ENCODE measurements around the gene CRTAC1. TPM values are rescaled to one million over a fixed set of nuclear protein-coding genes. Genes with fewer than 3 reads are reported as not detected.

The CRTAC1 gene
- total RNA-seq, 1 experiment from 2014 or later: not detected

DNA sequence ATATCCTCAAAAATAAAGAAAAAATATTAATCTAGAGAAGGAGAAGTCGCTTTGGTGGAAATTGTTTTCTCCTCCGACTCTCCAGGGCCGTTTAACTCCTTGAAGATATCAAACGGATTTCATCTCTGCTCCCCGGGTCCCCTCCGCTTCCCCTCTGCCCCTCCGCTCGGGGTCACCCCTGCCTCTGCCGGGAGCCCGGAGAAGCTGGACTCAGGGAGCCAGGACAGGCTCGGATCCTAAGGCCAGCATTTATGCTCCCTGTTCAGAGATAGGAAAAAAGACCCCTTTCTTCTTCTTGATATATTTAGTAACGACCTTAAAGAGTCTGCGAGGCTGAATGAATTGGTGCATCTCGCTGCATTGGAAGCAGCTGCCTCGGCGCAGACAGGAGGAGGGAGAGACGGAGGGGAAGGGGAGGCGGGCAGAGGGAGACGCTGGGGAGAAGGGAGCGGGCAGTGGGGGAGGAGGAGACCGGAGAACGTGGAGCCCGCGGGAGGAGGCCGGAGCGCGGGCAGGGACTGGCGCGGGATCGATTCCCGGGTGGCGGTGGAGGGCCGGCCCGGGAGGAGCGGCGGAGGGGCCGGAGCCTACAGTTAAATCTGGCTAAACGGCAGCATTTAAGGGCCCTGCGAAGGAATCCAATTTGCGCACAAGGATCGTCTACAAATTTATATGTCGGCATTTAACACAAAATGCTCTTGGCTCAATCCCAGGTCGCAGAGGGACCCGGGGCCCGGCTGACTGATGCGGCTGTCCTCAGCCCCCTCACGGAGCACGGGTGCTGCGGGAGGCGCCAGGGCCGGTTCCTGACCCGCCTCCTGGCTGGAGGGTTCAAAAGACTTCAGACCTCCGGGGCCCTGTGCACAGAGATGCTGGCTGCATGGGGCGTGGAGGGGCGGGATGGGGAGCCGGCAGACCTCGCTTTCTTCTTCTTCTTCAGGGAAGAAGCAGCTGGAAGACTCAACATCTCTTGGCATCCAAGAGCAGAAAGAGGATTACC is 55.6 kb downstream of the CRTAC1 start:
- no peak for DNase-seq (ENCODE audit: low read depth)

DNA sequence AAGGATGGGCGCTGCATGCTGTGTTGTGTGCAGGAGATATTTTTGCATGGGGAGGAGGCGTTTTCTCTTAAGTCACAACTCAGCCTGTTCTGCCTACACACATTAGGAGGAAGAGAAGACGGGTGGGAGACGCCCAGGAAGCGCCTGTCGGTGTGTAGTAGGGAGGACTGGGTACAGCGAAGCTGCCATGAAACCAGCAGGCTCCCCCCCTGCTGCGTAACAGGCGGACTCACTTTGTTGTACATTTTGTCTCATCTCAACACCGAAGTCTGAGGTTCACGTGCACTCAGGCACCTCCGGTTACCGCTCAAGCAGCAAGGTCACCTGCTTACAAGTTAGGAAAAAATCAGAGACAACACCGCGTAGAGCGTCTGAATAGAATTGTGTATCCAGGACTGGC is 56.3 kb downstream of the CRTAC1 start:
- no peak for DNase-seq (ENCODE audit: low read depth)

DNA sequence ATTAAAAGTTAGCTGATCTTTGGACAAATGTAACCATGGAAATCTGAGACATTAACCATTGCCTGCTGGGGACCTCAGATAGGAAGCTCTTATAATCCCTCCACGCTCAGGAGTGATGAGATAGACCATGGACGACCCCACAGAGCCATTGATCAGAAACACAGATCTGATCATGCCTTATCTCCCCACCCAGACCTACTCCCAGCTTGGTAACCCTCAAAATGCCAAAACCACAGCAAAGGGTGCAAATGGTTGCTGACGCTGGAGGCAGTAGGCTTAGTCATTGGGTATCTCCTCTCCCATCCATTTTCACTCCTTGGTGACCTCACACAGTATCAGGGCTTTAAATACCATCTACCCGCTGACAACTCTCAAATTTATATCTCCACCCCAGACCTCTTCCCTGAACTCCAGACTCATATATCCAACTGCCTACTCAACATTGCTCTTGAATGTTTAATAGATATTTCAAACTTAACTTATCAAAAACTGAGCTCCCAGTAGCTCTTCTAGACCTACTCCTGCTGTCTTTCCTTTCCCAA is 60.8 kb downstream of the CRTAC1 start:
- no peak for DNase-seq (ENCODE audit: low read depth)

DNA sequence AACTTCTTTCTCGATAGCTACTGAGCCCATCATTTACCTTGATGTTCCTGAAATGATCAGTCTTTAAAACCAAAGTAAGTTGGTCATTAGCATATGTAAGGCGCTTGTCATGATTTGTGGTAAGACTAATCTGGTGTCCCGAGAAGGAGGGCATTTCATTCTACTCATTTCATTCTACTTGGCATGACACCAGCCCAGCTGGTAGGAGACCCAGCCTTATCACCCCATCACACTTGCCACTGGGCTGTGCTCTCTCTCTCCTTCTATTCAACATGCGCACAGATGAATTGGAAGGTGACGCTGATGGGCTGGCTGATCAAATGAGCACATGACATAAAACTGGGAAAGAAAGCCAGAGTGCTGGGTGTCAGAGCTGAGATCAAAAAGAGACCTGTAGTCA is 65.7 kb downstream of the CRTAC1 start:
- no peak for DNase-seq (ENCODE audit: low read depth)

DNA sequence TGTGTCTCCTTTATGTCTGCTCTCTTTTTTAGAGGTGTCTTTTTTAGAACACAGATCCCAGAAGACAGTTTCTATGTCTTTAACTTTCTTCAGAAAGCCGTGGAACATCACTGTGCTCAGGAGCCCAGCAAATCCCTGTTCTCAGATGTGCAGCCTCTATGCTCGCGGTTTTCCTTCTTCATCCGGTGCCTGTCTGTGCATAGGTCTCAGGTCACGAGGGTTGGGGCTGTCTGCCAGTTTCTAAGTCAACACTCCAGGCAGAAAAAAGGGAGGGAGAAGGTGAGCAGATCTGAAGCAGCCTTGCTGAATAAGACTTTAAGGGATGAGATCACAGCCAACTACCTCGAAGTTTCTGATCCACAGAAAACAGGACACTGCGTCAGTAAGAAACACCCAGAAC is 68.5 kb downstream of the CRTAC1 start:
- no peak for DNase-seq (ENCODE audit: low read depth)

DNA sequence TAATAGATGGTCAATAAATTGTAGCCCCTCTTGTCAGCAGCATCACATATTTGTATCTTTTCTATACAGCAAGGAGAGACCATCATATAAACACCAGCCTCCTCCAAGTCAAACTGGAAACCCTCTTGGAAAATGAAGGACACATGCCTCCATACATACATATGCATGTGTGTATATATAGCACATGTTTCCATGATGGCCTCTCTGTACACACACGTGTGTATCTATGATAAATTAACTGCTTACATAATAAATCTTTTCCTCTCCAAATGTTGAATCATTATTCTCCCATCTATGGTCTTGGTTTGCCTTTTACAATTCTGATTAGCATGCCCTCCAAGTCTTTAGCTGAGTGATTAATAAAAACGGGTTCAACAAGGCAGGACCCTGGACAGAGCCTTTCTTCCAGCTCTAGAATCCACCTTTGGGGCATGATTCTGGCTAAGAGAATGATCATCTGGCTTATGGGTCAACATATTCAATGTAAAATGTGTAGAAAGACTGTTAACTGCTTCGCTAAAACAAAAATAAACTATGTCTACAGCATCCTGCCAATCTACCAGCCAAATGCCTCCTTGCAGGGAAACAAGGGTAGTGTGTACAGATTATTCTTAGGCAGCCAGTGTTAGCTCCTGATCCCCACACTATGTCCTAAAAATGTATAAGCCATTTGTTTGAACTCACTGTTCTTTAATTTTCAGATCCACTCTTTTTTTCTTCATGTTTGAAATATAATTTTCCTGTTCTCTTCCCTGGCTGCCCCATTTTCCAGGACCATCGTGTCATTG is 70.0 kb downstream of the CRTAC1 start:
- no peak for DNase-seq (ENCODE audit: low read depth)

DNA sequence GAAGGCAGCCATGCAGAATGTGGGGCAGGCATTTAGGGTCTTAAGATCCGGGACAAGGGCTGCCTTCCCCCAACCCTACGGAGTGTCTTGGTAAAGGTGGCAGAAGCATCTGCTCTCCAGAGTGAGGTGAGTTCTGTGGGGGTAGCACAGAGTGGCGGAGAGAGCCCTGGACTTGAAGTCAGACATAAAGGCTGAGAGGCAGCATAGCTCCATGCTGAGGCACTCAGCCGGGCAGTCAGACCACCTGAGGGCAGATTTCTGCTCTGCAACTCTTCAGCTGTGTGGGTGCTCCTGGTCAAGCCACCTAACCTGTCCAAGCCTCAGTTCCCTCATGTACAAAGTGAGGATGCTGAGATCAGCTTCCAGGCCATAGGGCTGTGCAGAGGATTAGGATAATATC is 81.0 kb downstream of the CRTAC1 start:
- no peak for DNase-seq (ENCODE audit: low read depth)

DNA sequence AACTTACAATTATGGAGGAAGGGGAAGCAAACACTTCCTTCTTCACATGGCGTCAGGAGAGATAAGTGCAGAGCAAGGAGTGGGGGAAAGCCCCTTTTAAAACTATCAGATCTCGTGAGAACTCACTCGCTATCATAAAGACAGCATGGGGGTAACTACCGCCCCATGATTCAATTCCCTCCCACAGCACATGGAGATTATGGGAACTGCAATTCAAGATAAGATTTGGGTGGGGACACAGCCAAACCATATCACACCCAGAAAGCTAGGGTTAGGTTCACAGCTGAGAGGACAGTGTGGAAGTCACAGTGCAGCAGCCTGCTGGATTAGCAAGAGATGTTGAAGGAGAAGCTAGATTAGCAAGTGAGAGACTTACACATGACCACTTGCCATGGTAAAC is 81.6 kb downstream of the CRTAC1 start:
- no peak for DNase-seq (ENCODE audit: low read depth)

DNA sequence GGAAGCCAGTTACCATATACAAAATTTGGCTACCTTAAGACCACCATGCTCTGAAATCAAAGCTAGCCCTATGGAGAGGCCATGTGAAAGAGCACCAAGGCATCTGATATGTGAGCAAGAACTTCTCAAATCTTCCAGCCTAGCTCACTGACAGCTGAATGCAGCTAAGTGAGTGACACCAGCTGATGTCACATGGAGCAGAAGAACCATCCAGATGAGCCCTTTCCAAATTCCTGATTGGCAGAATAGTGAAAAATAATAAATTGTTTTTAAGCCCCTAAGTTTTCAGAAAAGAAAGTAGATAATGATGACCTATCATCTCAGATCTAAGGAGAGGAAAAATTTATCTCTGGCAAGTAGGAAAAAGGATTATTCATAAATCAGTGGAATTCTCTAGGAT is 85.6 kb downstream of the CRTAC1 start:
- DNase-seq (ENCODE audit: low read depth): no peak

DNA sequence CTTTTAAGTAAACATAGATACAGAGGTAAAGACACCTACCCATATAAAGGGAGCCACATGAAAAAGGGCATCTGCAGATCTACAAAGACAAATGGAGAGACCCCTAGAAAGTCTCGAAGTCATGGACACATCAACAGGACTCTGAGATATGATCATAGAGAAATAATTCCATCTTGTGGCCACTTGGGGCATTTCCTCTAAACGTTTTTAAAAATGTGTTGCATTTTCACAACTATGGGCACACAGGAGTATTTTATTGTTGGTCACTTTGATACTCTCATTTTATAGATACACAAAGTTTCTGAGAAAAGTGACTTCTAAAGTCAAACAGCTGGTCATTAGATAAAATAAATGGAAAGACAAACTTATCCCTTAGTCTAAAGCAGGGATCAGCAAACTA is 87.1 kb downstream of the CRTAC1 start:
- no peak for DNase-seq (ENCODE audit: low read depth)

DNA sequence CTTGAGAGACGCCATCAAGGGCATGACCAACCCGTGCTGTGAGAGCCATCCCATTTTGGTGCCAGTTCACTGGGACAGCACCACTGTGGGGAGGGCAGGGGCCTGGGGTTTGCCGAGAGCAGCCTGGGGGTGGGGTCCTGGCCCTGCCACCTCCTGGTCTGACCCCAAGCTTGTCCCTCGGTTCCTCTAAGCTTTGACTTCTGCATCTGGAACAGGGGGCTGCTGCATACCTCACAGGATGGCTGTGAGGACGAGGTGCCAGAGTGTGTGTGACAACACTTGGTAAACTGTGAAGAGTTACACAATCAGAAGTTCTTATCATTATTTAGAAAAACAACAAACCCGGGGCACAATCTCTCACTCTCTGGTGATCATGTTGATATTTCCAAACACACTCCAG is 89.9 kb downstream of the CRTAC1 start:
- DNase-seq (ENCODE audit: low read depth): no peak

DNA sequence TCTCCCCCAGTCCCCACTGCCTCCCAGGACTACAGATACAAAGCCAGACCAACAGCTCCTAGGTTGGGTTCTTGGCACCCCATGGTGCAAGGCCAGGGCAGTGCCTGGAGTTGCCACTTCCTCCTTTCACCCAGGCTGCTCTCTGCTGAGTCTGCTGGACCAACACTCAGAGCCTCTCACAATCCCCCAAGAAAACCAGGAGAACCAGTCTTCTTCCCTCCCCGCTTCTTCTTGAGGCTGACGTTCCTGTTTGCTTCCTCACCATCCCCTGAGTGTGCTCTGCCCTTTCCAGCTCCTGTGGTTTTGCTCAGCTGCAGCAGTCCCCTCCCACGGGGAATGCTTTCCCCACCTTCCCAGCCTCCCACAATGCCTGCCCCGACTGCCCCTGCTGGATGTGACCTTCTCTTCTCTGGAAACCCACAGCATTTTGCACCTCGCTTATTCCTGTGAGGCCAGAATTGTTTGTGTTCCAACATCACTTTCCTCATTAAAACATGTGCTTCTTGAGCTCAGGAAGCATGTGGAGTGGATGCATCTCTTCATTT is 90.9 kb downstream of the CRTAC1 start:
- no peak for DNase-seq (ENCODE audit: low read depth)

DNA sequence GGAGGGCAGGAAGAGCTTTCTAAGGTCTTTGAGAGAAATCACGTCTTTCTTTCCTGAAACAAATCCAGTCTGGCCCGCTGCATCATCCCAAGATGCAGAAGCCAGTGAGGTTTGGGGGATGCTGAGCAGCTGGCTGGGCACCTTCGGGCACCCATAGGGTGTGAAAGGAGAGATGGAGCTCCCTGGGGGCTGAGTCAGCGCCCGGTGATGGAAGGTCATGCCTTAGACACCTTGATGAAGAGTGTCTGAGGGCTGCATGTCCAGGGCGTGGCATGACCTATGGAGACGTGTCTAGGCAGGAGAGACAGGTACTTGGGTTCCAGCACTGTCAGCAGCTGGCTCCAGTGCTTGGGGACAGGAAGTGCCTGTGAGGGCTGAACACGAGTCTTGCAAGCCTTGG is 92.5 kb downstream of the CRTAC1 start:
- DNase-seq (ENCODE audit: low read depth): no peak

DNA sequence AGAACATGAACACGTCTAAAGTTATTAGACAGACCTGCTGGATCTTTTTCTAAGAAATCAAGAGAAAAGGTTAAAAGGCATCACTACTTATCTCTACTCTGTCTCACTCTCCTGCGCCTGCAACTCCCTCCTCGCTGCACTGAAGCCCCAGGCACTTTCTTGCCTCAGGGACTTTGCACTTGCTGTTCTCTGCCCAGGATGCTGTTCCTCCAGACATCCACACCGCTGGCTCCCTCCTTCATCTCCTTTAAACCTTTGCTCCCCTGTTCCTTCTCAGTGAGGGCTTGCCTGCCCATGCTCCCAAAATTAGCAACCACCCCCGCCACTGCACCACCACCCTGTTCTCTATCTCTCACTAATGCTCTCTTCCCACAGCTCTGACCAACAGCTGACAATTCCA is 93.4 kb downstream of the CRTAC1 start:
- no peak for DNase-seq (ENCODE audit: low read depth)

DNA sequence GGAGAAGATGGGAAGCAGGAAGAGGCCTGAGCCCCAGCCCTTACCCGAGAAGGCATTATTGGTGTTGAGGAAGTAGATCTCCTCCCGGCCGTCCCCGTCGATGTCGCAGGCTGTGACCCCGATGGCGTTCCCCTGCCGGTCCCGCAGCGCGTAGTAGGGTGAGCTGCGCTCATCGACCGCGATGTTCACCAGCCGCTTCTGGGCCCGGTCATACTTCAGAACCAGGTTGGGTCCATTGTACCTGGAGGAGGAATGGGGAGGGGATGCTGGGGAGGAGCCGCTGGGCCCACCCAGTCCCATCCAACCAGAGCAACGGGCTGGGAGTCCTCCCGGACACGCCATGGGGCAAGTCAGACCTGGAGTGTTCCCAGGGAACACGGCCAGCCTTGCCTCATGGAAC is 94.3 kb downstream of the CRTAC1 start:
- no peak for DNase-seq (ENCODE audit: low read depth)

DNA sequence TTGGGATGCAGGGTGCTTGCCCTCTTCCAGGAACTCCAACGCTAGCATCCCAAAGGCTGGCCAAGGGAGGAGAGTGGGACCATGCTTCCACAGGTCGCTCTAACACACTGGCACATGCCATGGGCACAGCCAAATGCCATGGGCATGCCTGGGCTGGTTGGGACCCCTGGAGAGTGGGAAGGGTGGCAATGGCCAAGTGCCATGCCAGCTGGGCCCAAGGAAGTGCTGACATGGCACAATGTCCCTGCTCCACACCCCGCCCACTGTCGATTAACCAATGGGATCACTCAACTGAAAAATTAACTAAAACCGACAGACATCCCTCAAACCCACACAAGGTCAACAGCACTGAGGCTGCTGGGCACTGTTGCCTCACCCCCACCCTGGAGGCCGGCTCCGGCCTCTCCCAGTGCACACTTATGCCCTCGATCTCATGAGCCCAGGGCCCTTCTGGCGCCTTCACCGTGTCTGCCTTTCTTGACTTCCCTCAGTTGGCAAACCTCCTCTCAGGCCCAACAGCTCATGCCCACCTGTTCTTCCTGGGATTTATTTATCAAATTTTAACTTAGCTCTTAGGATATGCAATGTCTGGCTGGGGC is 97.4 kb downstream of the CRTAC1 start:
- DNase-seq (ENCODE audit: low read depth): no peak

DNA sequence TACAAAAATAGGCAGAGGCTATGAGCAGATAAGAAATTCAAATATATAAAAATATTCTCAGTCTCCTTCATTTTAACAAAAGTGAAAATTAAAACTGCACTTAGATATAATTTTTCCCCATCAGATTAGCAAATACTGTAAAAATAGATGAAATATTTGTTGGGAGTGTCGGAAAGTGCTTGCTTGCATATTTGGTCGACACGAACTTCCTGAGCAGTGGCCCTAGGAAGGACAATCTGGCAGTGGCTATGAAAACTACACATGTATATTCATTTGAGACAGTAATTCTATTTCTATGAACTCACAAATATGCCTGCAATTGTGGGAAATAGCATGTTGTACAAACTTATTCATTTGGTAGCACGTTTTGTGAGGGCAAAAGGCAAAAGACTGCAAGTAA is 99.4 kb downstream of the CRTAC1 start:
- no peak for DNase-seq (ENCODE audit: low read depth)

DNA sequence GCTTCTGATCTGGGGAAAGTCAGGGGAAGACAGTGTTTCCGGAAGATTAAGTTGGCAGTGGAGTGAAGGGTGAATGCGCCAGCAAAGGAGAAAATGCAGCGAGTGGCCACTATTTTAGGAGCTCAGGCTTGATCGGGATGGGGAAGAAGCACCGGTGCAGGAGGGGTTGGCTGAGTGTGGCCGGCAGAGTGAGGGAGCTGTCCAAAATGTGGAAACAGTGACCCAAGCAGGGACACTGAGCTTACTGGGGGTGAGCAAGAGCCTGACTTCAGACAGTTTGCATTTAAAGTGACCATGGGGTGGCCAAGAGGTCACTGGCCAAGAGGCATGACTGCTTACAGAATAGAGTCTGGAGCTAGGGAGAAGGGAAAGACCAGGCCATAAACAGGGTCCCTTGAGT is 101.5 kb downstream of the CRTAC1 start:
- no peak for DNase-seq (ENCODE audit: low read depth)

DNA sequence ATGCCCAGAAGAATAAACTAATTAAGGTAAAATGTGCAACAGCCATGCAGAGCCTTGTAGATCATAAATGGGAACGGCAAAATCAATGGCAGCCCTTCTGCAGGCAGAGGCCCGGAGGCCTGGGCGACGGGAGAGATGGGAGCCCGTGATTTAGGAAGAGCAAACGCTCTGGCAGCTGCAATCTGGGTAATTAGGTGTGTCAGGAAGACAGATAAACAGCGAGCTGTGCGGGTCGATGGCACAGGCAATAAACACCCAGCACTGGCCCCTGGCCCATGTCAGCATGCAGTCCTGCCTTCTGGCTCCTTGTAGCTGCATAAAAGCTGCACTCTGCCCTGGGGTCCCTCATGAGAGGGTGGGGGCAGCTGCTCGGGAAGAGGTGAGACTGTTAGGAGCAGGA is 102.8 kb downstream of the CRTAC1 start:
- DNase-seq (ENCODE audit: low read depth): no peak

DNA sequence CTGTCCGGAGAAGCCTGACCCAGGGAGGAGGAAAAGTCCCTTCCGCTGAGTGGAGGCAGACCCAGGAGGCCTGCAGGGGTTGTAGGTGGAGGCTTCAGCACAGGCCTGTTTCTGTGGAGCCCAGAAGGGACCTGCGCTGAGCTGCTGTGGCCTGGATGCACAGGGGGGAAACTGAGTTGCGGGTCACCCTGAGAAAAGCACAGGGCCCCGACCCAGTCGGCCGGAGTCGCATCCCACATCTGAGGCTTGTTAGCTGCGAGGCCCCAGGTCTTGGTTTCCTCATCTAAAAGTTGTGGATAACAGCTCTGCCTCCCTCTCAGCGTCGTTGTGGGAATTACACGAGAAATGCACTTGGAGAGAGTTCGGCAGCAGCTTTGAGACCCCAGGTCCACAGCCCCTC is 104.4 kb downstream of the CRTAC1 start:
- DNase-seq (ENCODE audit: low read depth): no peak

DNA sequence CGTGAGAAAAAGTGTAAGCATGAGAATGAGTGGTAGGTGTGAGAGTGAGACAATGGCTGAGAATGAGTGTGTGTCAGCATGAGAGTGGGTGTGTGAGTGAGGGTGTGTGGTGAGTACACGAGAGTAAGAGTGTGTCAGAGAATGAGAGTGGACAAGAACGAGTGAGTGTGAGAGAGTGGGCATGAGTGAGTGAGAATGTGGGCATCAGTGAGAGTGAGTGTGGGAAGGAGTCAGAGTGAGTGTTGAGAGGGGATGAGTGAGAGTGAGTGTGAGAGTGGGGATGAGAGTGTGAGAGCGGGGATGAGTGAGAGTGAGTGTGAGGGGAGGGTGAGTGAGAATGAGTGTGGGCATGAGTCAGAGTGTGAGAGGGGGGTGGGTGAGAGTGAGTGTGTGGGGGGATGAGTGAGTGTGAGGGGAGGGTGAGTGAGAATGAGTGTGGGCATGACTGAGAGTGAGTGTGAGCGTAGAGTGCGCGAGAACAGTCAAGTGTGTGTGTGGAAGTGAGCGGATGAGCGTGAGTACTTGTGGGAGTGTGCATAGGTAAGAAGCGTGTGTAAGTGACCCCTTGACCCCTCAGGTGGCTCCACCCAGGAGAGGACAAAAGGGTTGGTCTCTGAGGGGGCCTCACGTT is 105.0 kb downstream of the CRTAC1 start:
- no peak for DNase-seq (ENCODE audit: low read depth)

All from HT1080 (cell line).